AG10803 (cell line): ENCODE data around the gene RNF20.
"Not testable (repeated sequence)": the region's sequence is repeated elsewhere in the genome, so short reads cannot be mapped to it uniquely, and the experiment has no call there.

Source experiments
- DNase-seq: peaks from one replicate; pipeline ENCODE4 v3.0.0; 2010; ENCODE audit warnings: low read depth
- H3K4me3 ChIP-seq: 2 replicates; pipeline ENCODE4 v1.5.1; 2011; ENCODE audit warnings: mild to moderate bottlenecking, low read length, control low read depth
- TF ChIP-seq, protein P1 (sequence below): conservative IDR thresholded peaks from 2 replicates; pipeline ENCODE4 v1.5.1; 2011; ENCODE audit warnings: mild to moderate bottlenecking, low read length, control low read depth, inconsistent platforms

RNF20 gene

DNA sequence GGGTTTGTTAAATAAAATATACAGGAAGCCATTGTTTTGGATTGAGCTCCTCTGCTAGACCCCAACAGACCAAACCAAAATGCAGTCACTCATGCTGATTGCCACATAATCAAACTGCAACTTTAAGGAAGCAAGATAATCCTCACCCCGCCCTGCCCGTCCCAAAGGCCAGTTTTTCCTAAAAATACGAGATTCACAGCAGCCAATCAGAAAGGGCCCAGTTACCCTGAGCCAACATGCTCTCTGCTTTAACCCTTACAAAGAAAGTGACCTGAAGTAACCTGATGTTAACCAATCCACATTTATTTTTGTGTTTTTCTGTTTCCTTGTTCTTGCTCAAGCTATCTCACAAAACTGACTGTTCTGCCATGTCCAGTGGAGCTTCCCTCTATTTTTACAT lies 21.5 kb upstream of the RNF20 start:
- TF ChIP-seq, protein P1, sequence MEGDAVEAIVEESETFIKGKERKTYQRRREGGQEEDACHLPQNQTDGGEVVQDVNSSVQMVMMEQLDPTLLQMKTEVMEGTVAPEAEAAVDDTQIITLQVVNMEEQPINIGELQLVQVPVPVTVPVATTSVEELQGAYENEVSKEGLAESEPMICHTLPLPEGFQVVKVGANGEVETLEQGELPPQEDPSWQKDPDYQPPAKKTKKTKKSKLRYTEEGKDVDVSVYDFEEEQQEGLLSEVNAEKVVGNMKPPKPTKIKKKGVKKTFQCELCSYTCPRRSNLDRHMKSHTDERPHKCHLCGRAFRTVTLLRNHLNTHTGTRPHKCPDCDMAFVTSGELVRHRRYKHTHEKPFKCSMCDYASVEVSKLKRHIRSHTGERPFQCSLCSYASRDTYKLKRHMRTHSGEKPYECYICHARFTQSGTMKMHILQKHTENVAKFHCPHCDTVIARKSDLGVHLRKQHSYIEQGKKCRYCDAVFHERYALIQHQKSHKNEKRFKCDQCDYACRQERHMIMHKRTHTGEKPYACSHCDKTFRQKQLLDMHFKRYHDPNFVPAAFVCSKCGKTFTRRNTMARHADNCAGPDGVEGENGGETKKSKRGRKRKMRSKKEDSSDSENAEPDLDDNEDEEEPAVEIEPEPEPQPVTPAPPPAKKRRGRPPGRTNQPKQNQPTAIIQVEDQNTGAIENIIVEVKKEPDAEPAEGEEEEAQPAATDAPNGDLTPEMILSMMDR: no peak
- H3K4me3 ChIP-seq: no peak overlapping the region
- no peak for DNase-seq

DNA sequence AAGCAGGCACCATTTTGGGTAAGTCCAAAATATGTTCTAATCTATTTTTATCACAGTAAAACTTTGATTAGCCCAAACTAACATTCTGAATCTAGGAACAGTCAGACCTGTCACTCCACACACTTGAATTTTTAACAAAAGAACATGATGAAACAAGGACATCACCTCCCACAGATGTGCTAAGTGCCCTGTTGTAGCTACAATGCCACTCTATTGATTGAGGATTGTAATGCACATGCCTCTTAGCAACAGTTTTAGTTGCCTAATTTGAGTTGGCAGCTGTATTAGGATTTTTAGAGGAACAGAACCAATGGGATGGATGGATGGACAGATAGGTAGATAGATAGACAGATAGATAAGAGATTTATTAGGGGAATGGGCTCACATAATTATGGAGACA lies 20.3 kb upstream of the RNF20 start:
- TF ChIP-seq, protein P1: no peak
- DNase-seq: peak; percentile 35
- H3K4me3 ChIP-seq: no peak overlapping the region

DNA sequence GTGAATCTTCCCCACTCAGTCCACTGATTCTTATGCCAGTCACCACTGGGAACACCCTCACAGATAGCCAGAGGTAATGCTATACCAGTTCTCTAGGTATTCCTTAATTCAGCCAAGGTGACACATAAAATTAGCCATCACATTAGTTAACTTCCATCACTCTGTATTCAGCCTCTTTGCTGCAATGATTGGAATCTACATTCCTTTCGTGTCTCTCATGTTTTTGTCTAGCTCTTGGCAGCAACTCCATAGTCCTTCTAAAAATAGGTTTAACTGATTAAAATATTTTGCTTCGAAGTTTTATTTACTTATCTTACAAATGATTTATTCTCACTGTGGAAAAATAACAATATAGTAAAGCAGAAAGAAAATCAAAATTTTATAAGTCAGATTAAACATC lies 19.6 kb upstream of the RNF20 start:
- H3K4me3 ChIP-seq: no peak overlapping the region
- TF ChIP-seq, protein P1: no peak
- DNase-seq: peak; percentile 86

DNA sequence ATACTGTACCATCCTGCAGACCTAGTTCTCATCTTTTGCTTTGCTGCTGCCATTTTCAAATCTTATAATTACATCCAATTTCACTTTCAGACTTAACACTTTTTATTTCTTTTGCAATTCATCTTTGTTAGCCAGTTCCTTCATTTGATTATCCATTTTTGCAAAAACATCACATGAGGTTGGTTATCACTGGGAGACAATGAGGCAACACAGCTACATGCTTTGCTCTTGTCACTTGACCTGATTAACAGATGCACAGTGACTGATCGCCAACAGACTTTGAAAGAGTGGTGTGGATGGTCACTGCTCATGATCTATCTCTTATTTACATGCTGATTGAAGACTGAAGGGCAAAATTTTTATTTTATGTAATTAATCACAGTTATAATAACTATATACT lies 17.0 kb upstream of the RNF20 start:
- no peak overlapping the region for H3K4me3 ChIP-seq
- DNase-seq: no peak
- TF ChIP-seq, protein P1: no peak

DNA sequence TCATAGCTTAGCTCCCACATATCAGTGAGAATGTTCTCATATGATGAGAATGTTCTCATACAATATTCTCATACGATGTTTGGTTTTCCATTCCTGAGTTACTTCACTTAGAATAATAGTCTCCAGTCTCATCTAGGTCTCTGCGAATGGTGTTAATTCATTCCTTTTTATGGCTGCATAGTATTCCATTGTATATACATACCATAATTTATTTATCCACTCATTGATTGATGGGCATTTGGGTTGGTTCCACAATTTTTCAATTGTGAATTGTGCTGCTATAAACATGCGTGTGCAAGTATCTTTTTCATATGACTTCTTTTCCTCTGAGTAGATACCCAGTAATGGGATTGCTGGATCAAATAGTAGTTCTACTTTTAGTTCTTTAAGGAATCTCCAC lies 15.2 kb upstream of the RNF20 start:
- not testable (repeated sequence) for DNase-seq, H3K4me3 ChIP-seq

DNA sequence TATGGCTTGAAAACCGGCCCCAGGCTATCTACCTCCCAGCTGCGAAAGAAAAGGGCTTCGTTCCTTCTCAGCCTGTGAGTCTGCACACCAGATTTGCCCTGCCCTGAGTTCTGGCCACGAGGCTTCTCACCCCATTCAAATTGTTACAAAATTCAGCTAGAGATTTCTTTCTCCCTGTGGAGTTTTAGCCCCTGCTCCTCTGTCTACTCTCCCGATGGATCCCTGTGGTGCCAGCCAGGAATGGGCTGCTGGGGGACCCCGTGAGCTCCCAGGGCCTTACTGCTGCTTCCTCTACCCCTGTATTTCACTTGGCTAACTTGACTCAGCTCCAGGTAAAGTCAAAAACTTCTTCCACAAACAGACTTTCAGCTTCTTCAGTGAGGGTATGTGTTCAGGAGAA lies 9.3 kb upstream of the RNF20 start:
- H3K4me3 ChIP-seq: no peak overlapping the region
- TF ChIP-seq, protein P1: no peak
- DNase-seq: no peak

DNA sequence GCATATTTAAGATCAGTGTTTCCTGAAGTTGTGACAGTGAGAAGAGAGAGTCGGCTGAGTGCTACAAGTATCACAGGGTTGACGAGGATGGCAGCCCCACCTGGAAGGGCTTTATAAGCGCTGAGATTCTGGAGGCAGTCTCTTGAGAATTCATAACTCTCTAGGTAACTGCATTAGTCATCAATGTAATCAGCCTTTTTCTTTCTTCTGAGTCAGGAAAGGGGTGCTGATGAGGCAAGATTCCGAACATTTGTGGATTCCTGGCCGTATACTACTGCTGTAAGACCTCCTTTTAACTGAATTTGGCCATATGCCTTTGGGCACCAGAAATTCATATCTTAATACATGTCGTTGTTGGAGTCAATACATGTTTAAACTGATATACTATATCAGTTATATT lies 6.6 kb upstream of the RNF20 start:
- DNase-seq: no peak
- TF ChIP-seq, protein P1: no peak
- H3K4me3 ChIP-seq: no peak overlapping the region

DNA sequence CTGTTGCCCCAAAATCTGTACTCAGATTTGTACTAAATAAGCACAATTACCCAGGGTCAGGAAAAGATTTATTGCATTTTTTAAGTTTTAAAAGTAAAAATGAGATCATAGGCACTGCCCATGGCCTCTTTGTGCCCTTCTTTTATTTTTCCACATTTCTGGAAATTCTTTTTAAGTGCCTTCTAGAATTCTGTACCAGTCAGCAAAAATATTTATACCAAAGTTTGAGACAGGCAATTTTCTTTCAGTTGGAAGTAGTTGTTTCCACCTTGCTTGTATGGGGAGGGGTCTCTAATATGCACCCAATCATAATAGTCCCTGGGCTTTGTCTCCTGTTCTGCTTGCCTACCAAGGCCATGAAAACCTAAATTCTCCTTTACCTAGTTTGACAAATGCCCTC lies 5.6 kb upstream of the RNF20 start:
- no peak for DNase-seq
- TF ChIP-seq, protein P1: no peak
- no peak overlapping the region for H3K4me3 ChIP-seq
